Measurements from ENCODE around the gene ZFAND6. TPM values are rescaled to one million over a fixed set of nuclear protein-coding genes. Genes with fewer than 3 reads are reported as not detected.

The ZFAND6 gene
- total and polyA plus RNA-seq, 4 donors, result 47.6 to 102 (median 82.4) TPM

DNA sequence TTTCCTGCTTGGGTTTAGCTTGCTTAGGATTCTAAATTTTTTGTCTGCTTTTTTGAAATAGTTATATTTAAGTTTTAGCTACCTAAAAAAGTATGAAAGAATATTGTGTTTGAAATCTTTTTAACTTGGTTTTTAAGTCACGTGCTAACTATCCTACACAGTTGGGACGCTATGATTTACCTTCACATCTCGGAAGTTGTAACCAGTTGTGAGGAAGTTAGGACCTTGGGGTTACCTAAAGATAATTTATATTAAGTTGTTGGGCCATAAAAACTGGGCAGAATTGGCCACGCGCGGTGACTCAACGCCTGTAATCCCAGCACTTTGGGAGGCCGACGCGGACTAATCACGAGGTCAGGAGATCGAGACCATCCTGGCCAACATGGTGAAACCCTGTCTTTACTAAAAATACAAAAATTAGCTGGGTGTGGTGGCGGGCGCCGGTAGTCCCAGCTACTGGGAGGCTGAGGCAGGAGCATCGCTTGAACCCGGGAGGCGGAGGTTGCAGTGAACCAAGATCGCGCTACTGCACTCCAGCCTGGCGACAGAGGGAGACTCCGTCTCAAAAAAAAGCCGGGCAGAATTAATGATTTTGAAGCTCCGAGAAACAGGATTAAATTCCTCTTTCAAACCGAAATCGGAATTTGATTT is 1.0 kb downstream of the ZFAND6 start:
- peak overlapping the region; percentile 94 to 95 for H3K27ac ChIP-seq (ENCODE audit: low read depth in 1 of 2, low read length in 2 of 2)
- H3K4me3 ChIP-seq (ENCODE audit: low read depth in 1 of 3, low read length in 3 of 3), result peak overlapping the region; percentile 77 to 97 (median 88)
- WGBS, result 1% methylated on average over 26 of the region's 26 CpGs
- H3K27me3 ChIP-seq (ENCODE audit: control insufficient read depth in 4 of 4, insufficient read depth in 4 of 4, low read length in 3 of 4), result no peaks in the 10 kb centered on the region
- H3K9me3 ChIP-seq (ENCODE audit: control insufficient read depth in 4 of 4, low read length in 3 of 4), result no peaks in the 10 kb centered on the region
- peak overlapping the region; percentile 90 to 97 for H3K9ac ChIP-seq (ENCODE audit: low read depth in 1 of 2, low read length in 2 of 2)
- TF ChIP-seq HNF4G (IDR thresholded peaks at IDR 0.05) (no peak), TAF1 (conservative IDR thresholded peaks at IDR 0.05) (peak; percentile 22), CTCF (IDR thresholded peaks at IDR 0.05; ENCODE audit: low read depth, low read length, missing input control) (peak; percentile 25), RAD21 (IDR thresholded peaks at IDR 0.05) (peak; percentile 54 to 69)
- H3K36me3 ChIP-seq (ENCODE audit: control insufficient read depth in 4 of 4, insufficient read depth in 3 of 4, low read depth in 1 of 4, low read length in 3 of 4), result no peaks in the 10 kb centered on the region
- peaks cover under 1 to 30% (median 19%) of the 10 kb centered on the region in 4 donors for H3K4me1 ChIP-seq (ENCODE audit: control insufficient read depth in 4 of 4, insufficient read depth in 4 of 4, low read length in 3 of 4)
- DNase-seq (ENCODE audit: low spot score), result no peak

- H3K9me3 ChIP-seq (ENCODE audit: control insufficient read depth in 4 of 4, low read length in 3 of 4), result no peaks in the 10 kb centered on the region
- H3K27me3 ChIP-seq (ENCODE audit: control insufficient read depth in 4 of 4, insufficient read depth in 4 of 4, low read length in 3 of 4), result no peaks in the 10 kb centered on the region
- H3K9ac ChIP-seq (ENCODE audit: low read depth in 1 of 2, low read length in 2 of 2), result peak overlapping the region in 1 of 2 donors; percentile 97
- WGBS, result 10% methylated on average over 5 of the region's 5 CpGs
- no peaks in the 10 kb centered on the region for H3K36me3 ChIP-seq (ENCODE audit: control insufficient read depth in 4 of 4, insufficient read depth in 3 of 4, low read depth in 1 of 4, low read length in 3 of 4)
- peak overlapping the region in 2 of 3 donors; percentile 88 to 97 for H3K4me3 ChIP-seq (ENCODE audit: low read depth in 1 of 3, low read length in 3 of 3)
- TF ChIP-seq TAF1 (conservative IDR thresholded peaks at IDR 0.05) (no peak), JUND (IDR thresholded peaks at IDR 0.05) (peak; percentile 26 to 28), FOXA2 (IDR thresholded peaks at IDR 0.05) (peak; percentile 36), HNF4A (conservative IDR thresholded peaks at IDR 0.05) (peak; percentile 27 to 42), NR2F2 (IDR thresholded peaks at IDR 0.05) (no peak), EGR1 (IDR thresholded peaks at IDR 0.05; ENCODE audit: low read depth in 2 of 2) (no peak)
- TF ChIP-seq, protein P1, sequence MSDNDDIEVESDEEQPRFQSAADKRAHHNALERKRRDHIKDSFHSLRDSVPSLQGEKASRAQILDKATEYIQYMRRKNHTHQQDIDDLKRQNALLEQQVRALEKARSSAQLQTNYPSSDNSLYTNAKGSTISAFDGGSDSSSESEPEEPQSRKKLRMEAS (IDR thresholded peaks at IDR 0.05), result no peak
- DNase-seq (ENCODE audit: low spot score), result no peak
- H3K27ac ChIP-seq (ENCODE audit: low read depth in 1 of 2, low read length in 2 of 2), result peak overlapping the region; percentile 94 to 95
- peaks cover 5 to 30% (median 19%) of the 10 kb centered on the region in 4 donors for H3K4me1 ChIP-seq (ENCODE audit: control insufficient read depth in 4 of 4, insufficient read depth in 4 of 4, low read length in 3 of 4)
Measured at GRCh38 chr15:80061582-80061981, 2.1 kb downstream of the ZFAND6 start.

- Histone ChIP-seq H3K9me3 (ENCODE audit: control insufficient read depth in 4 of 4, low read length in 3 of 4) (no peaks in the 10 kb centered on the region), H3K27ac (ENCODE audit: low read depth in 1 of 2, low read length in 2 of 2) (no peak overlapping the region), H3K4me1 (ENCODE audit: control insufficient read depth in 4 of 4, insufficient read depth in 4 of 4, low read length in 3 of 4) (peaks cover 8 to 39% (median 32%) of the 10 kb centered on the region in 4 donors)
- no peak for TF ChIP-seq FOXA1 (IDR thresholded peaks at IDR 0.05)
- no peak for TF ChIP-seq CTCF (IDR thresholded peaks at IDR 0.05; ENCODE audit: low read depth, low read length, missing input control)
- TF ChIP-seq RAD21 (IDR thresholded peaks at IDR 0.05), result no peak
- TF ChIP-seq FOXA2 (IDR thresholded peaks at IDR 0.05), result no peak
- no peak for TF ChIP-seq SP1 (IDR thresholded peaks at IDR 0.05)
- no peak for TF ChIP-seq HNF4G (IDR thresholded peaks at IDR 0.05)
- TF ChIP-seq JUND (IDR thresholded peaks at IDR 0.05), result no peak
- no peak for TF ChIP-seq GABPA (IDR thresholded peaks at IDR 0.05 in 1 of 2, conservative IDR thresholded peaks at IDR 0.05 in 1 of 2)
- TF ChIP-seq HNF4A (conservative IDR thresholded peaks at IDR 0.05), result no peak
- TF ChIP-seq REST (IDR thresholded peaks at IDR 0.05), result no peak
- TF ChIP-seq YY1 (IDR thresholded peaks at IDR 0.05), result no peak
- TF ChIP-seq RXRA (IDR thresholded peaks at IDR 0.05), result no peak
- TF ChIP-seq NR2F2 (IDR thresholded peaks at IDR 0.05), result no peak
- TF ChIP-seq ZBTB33 (IDR thresholded peaks at IDR 0.05), result no peak
- TF ChIP-seq EGR1 (IDR thresholded peaks at IDR 0.05; ENCODE audit: low read depth in 2 of 2), result no peak
Measured at GRCh38 chr15:80066912-80067311, 7.4 kb downstream of the ZFAND6 start.

More at GRCh38 chr15:80066912-80067311, 7.4 kb downstream of the ZFAND6 start:
- Histone ChIP-seq H3K9ac (ENCODE audit: low read depth in 1 of 2, low read length in 2 of 2) (no peak overlapping the region), H3K4me3 (ENCODE audit: low read depth in 1 of 3, low read length in 3 of 3) (no peak overlapping the region), H3K27me3 (ENCODE audit: control insufficient read depth in 4 of 4, insufficient read depth in 4 of 4, low read length in 3 of 4) (no peaks in the 10 kb centered on the region), H3K36me3 (ENCODE audit: control insufficient read depth in 4 of 4, insufficient read depth in 3 of 4, low read depth in 1 of 4, low read length in 3 of 4) (no peaks in the 10 kb centered on the region)
- no peak for DNase-seq (ENCODE audit: low spot score)

Data from liver (tissue), 9 donors.